CD4-positive, alpha-beta memory T cell (primary cell): Measurements from ENCODE around the gene USP24. TPM values are rescaled to one million over a fixed set of nuclear protein-coding genes. Genes with fewer than 3 reads are reported as not detected.
A peak's percentile ranks its signal among the peaks of the same experiment; 100 is the strongest.
"Not testable (repeated sequence)": the region's sequence is repeated elsewhere in the genome, so short reads cannot be mapped to it uniquely, and the experiment has no call there.

ENCODE experiments used
- CTCF ChIA-PET: fragments of 350-600 bp; sonication (Branson Sonifier 250); formaldehyde crosslinking; loops from one replicate; lab custom pipeline; 2021; ENCODE audit warnings: inconsistent platforms; ENCODE audit not compliant: partially characterized antibody; lab: Charles Lee
- POLR2A ChIA-PET: fragments of 350-600 bp; sonication (Branson Sonifier 250); formaldehyde crosslinking; loops from one replicate; lab custom pipeline; 2021; ENCODE audit not compliant: partially characterized antibody; lab: Charles Lee
- DNase-seq, 5 donors: peaks; one replicate each; pipeline versions ENCODE4 v3.0.0 to v3.0.0-alpha.2; 2020 to 2022; ENCODE audit warnings: mixed read lengths in 1 of 5
- H3K27ac ChIP-seq: one replicate; pipeline ENCODE4 v1.7.0; 2013; ENCODE audit warnings: low read depth, low read length
- H3K27me3 ChIP-seq: 2 replicates; pipeline ENCODE4 v1.7.0; 2013; ENCODE audit warnings: mild to moderate bottlenecking, low read length, moderate library complexity; ENCODE audit not compliant: insufficient read depth
- H3K36me3 ChIP-seq: 2 replicates; pipeline ENCODE4 v1.7.0; 2013; ENCODE audit warnings: mild to moderate bottlenecking, low read length, moderate library complexity; ENCODE audit not compliant: insufficient read depth
- H3K4me1 ChIP-seq: 2 replicates; pipeline ENCODE4 v1.7.0; 2013; ENCODE audit warnings: mild to moderate bottlenecking, low read length, moderate library complexity; ENCODE audit not compliant: insufficient read depth
- H3K4me3 ChIP-seq, 2 donors: one replicate each; pipeline ENCODE4 v1.7.0; 2013; ENCODE audit warnings: low read length in 2 of 2, mild to moderate bottlenecking in 1 of 2
- H3K9me3 ChIP-seq, 2 donors: one replicate each; pipeline ENCODE4 v1.7.0; 2013; ENCODE audit warnings: low read length in 2 of 2, control low read depth in 1 of 2; ENCODE audit not compliant: control insufficient read depth in 1 of 2
- H3K27ac Mint-ChIP-seq, 7 donors: one replicate each; pipeline ENCODE4 v1.8.0; 2020 to 2021; ENCODE audit warnings: mixed read lengths in 7 of 7, mild to moderate bottlenecking in 6 of 7, inconsistent platforms in 3 of 7, moderate library complexity in 3 of 7
- H3K27me3 Mint-ChIP-seq, 2 donors: one replicate each; pipeline ENCODE4 v1.8.0; 2020 to 2021; ENCODE audit warnings: mixed read lengths in 2 of 2
- H3K36me3 Mint-ChIP-seq, 2 donors: one replicate each; pipeline ENCODE4 v1.8.0; 2020 to 2021; ENCODE audit warnings: mixed read lengths in 2 of 2, inconsistent platforms in 1 of 2, mild to moderate bottlenecking in 1 of 2
- H3K4me1 Mint-ChIP-seq, 4 donors: one replicate each; pipeline ENCODE4 v1.8.0; 2020 to 2021; ENCODE audit warnings: mixed read lengths in 4 of 4, mild to moderate bottlenecking in 1 of 4
- H3K4me3 Mint-ChIP-seq, 8 donors: one replicate each; pipeline ENCODE4 v1.8.0; 2020 to 2021; ENCODE audit warnings: mixed read lengths in 8 of 8, mild to moderate bottlenecking in 7 of 8, moderate library complexity in 6 of 8, inconsistent platforms in 3 of 8
- H3K9me3 Mint-ChIP-seq, 8 donors: one replicate each; pipeline ENCODE4 v1.8.0; 2020 to 2021; ENCODE audit warnings: mixed read lengths in 8 of 8, mild to moderate bottlenecking in 5 of 8, inconsistent platforms in 3 of 8, moderate library complexity in 1 of 8
- intact Hi-C: fragments of 100-400 bp; cut with micrococcal nuclease; formaldehyde crosslinking; loops from one replicate; pipeline ENCODE4 v1.15.1; 2023
- polyA plus RNA-seq, 2 donors: library from polyadenylated mRNA; unstranded; fragments of 300-500 nt; fragmentation: Illumina TruSeq; gene quantifications; one replicate each; pipeline ENCODE4 v1.2.3, GENCODE V29; 2021
- total RNA-seq, 2 experiments: library from RNA; stranded (reverse); gene quantifications; one replicate each; pipeline ENCODE4 v1.2.3, GENCODE V29; 2021

USP24 gene
- total and polyA plus RNA-seq, 4 experiments from 2014 or later = 1.6 to 74.2 (median 42.1) TPM

DNA sequence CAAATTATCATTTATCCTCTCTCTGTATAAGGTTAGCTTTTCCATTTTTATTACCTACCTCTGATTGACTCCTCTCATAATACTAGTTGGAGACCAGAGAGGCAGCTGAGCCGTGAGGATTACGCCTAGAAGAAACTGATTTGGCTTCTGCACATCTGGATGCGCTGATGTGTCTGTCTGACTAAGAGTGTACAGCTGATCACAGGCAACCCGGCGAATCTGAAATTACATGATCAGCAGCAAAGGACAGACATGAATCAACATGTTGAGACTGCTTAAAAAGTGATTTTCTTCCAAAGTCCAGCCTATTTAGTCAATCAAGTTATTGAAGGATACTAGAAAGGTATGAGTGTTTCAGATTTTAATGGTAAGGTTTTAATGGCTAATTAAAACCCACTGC, 94.6 kb downstream of the USP24 start:
- Mint-ChIP-seq H3K4me3 (no peak overlapping the region), H3K9me3 (no peaks in the 10 kb centered on the region), H3K36me3 (peaks cover 73 to 90% of the 10 kb centered on the region in 2 donors), H3K27me3 (no peaks in the 10 kb centered on the region), H3K4me1 (peaks cover 0 to 15% (median 10%) of the 10 kb centered on the region in 4 donors), H3K27ac (peak overlapping the region in 2 of 7 donors; percentile 9 to 26)
- no peak for DNase-seq
- Histone ChIP-seq H3K36me3 (peaks cover 61% of the 10 kb centered on the region), H3K27me3 (no peaks in the 10 kb centered on the region), H3K4me3 (no peak overlapping the region), H3K4me1 (no peaks in the 10 kb centered on the region), H3K27ac (no peak overlapping the region), H3K9me3 (no peaks in the 10 kb centered on the region)
- intact Hi-C loops = no loop called here
- CTCF ChIA-PET = interaction anchor here (2.0 kb wide), 1 partner anchor 159 kb away, joined by 4 read pairs; no protein-coding TSS in a partner anchor
- POLR2A ChIA-PET = no interaction called here

- DNase-seq = no peak
- Histone ChIP-seq H3K36me3 (peaks cover 43% of the 10 kb centered on the region), H3K27me3 (no peaks in the 10 kb centered on the region), H3K4me1 (no peaks in the 10 kb centered on the region), H3K9me3 (no peaks in the 10 kb centered on the region), H3K27ac (no peak overlapping the region), H3K4me3 (no peak overlapping the region)
- Mint-ChIP-seq H3K4me3 (no peak overlapping the region), H3K36me3 (peaks cover 77 to 87% of the 10 kb centered on the region in 2 donors), H3K27ac (peak overlapping the region in 2 of 7 donors; percentile 13 to 85), H3K27me3 (no peaks in the 10 kb centered on the region), H3K9me3 (no peaks in the 10 kb centered on the region), H3K4me1 (peaks cover 0 to 21% (median 14%) of the 10 kb centered on the region in 4 donors)
- CTCF ChIA-PET = no interaction called here
- POLR2A ChIA-PET = no interaction called here
- intact Hi-C loops = no loop called here
Observed at GRCh38 chr1:55118651-55119329, 96.4 kb downstream of the USP24 start.

- no peak for DNase-seq
- H3K27me3 ChIP-seq = no peaks in the 10 kb centered on the region
- no peaks in the 10 kb centered on the region for H3K27me3 Mint-ChIP-seq
- ChIA-PET CTCF (no interaction called here), POLR2A (no interaction called here)
- peak overlapping the region in 2 of 7 donors; percentile 7 to 75 for H3K27ac Mint-ChIP-seq
- no peaks in the 10 kb centered on the region for H3K4me1 ChIP-seq
- no peaks in the 10 kb centered on the region for H3K9me3 Mint-ChIP-seq
- no peak overlapping the region for H3K4me3 ChIP-seq
- no peak overlapping the region for H3K4me3 Mint-ChIP-seq
- H3K36me3 Mint-ChIP-seq = peaks cover 81 to 87% of the 10 kb centered on the region in 2 donors
- H3K9me3 ChIP-seq = no peaks in the 10 kb centered on the region
- H3K36me3 ChIP-seq = peaks cover 39% of the 10 kb centered on the region
- peaks cover 0 to 28% (median 14%) of the 10 kb centered on the region in 4 donors for H3K4me1 Mint-ChIP-seq
- intact Hi-C loops = no loop called here
- H3K27ac ChIP-seq = no peak overlapping the region
Observed at GRCh38 chr1:55117941-55118340, 97.2 kb downstream of the USP24 start.

DNA sequence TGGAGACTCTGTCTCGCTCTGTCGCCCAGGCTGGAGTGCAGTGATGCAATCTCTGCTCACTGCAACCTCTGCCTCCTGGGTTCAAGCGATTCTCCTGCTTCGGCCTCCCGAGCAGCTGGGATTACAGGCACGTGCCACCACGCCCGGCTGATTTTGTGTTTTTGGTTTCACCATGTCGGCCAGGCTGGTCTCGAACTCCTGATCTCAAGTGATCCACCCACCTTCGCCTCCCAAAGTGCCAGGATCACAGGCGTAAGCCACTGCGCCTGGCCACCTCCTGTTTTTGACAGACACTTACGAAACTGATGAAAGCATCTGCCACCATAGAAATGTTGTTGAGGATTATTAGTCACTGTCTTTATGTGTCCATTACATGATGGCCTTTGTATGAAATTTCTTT, 106.2 kb downstream of the USP24 start:
- H3K9me3 ChIP-seq, CTCF ChIA-PET, H3K4me1 ChIP-seq, H3K4me1 Mint-ChIP-seq, H3K27me3 ChIP-seq, H3K27me3 Mint-ChIP-seq, DNase-seq, H3K4me3 Mint-ChIP-seq, H3K27ac ChIP-seq, intact Hi-C loops, H3K4me3 ChIP-seq, H3K9me3 Mint-ChIP-seq, POLR2A ChIA-PET: not testable (repeated sequence)
- peak overlapping the region in 2 of 7 donors; percentile 42 to 44 for H3K27ac Mint-ChIP-seq
- peaks cover 79 to 84% of the 10 kb centered on the region in 2 donors for H3K36me3 Mint-ChIP-seq
- H3K36me3 ChIP-seq = peaks cover 75% of the 10 kb centered on the region

- DNase-seq = no peak
- Histone ChIP-seq H3K4me1 (no peaks in the 10 kb centered on the region), H3K36me3 (peaks cover 87% of the 10 kb centered on the region), H3K9me3 (no peaks in the 10 kb centered on the region), H3K27me3 (no peaks in the 10 kb centered on the region), H3K4me3 (no peak overlapping the region), H3K27ac (no peak overlapping the region)
- Mint-ChIP-seq H3K9me3 (no peaks in the 10 kb centered on the region), H3K27ac (peak overlapping the region in 1 of 7 donors; percentile 55), H3K4me1 (no peaks in the 10 kb centered on the region), H3K27me3 (no peaks in the 10 kb centered on the region), H3K36me3 (peaks cover 74 to 82% of the 10 kb centered on the region in 2 donors), H3K4me3 (no peak overlapping the region)
- ChIA-PET POLR2A (no interaction called here), CTCF (no interaction called here)
- intact Hi-C loops = no loop called here
Observed at GRCh38 chr1:55107101-55107500, 108.1 kb downstream of the USP24 start.

GRCh38 chr1:55103891-55104290, 111.3 kb downstream of the USP24 start:
- POLR2A ChIA-PET = interaction anchor here (0.6 kb wide), 1 partner anchor 31 kb away, joined by 4 read pairs; no protein-coding TSS in a partner anchor
- Mint-ChIP-seq H3K4me1 (no peaks in the 10 kb centered on the region), H3K9me3 (no peaks in the 10 kb centered on the region), H3K36me3 (peaks cover 63 to 87% of the 10 kb centered on the region in 2 donors), H3K27me3 (no peaks in the 10 kb centered on the region), H3K4me3 (peak overlapping the region in 1 of 8 donors; percentile 41), H3K27ac (peak overlapping the region in 1 of 7 donors; percentile 57)
- CTCF ChIA-PET = interaction anchor here (0.6 kb wide), 1 partner anchor 13 kb away, joined by 3 read pairs; no protein-coding TSS in a partner anchor
- H3K27me3 ChIP-seq = no peaks in the 10 kb centered on the region
- no peaks in the 10 kb centered on the region for H3K9me3 ChIP-seq
- no peak overlapping the region for H3K27ac ChIP-seq
- H3K36me3 ChIP-seq = peaks cover 81% of the 10 kb centered on the region
- H3K4me3 ChIP-seq = no peak overlapping the region
- H3K4me1 ChIP-seq = no peaks in the 10 kb centered on the region
- DNase-seq = no peak
- intact Hi-C loops = no loop called here

- ChIA-PET CTCF (no interaction called here), POLR2A (no interaction called here)
- intact Hi-C loops = no loop called here
- peak overlapping the region in 3 of 7 donors; percentile 25 to 56 (median 31) for H3K27ac Mint-ChIP-seq
- no peaks in the 10 kb centered on the region for H3K27me3 ChIP-seq
- no peak overlapping the region for H3K27ac ChIP-seq
- no peaks in the 10 kb centered on the region for H3K4me1 ChIP-seq
- no peaks in the 10 kb centered on the region for H3K9me3 Mint-ChIP-seq
- H3K36me3 ChIP-seq = peaks cover 69% of the 10 kb centered on the region
- H3K4me1 Mint-ChIP-seq = no peaks in the 10 kb centered on the region
- H3K36me3 Mint-ChIP-seq = peaks cover 67 to 92% of the 10 kb centered on the region in 2 donors
- no peak overlapping the region for H3K4me3 Mint-ChIP-seq
- no peaks in the 10 kb centered on the region for H3K27me3 Mint-ChIP-seq
- no peaks in the 10 kb centered on the region for H3K9me3 ChIP-seq
- no peak for DNase-seq
- H3K4me3 ChIP-seq = no peak overlapping the region
Observed at GRCh38 chr1:55095095-55095494, 120.1 kb downstream of the USP24 start.
